Esophagus muscularis mucosa (tissue), 4 donors: ENCODE measurements around the gene RNGTT.

Experiments used
- CTCF ChIP-seq, 3 experiments: fragments of 200-600 bp in 2 of 3; fragments of 450-650 bp in 1 of 3; sonication (generic) in 2 of 3; IDR thresholded peaks; one replicate each; pipeline ENCODE4 v1.5.1; 2017 to 2019; ENCODE audit warnings: antibody characterized with exemption in 3 of 3, mild to moderate bottlenecking in 2 of 3, moderate library complexity in 1 of 3
- EP300 ChIP-seq: sonication (generic); formaldehyde crosslinking; IDR thresholded peaks from one replicate; pipeline ENCODE4 v1.6.1; 2017; ENCODE audit warnings: antibody characterized with exemption
- POLR2A ChIP-seq: fragments of 450-650 bp; IDR thresholded peaks from one replicate; pipeline ENCODE4 v1.6.1; 2017; ENCODE audit warnings: antibody characterized with exemption, moderate library complexity, mild to moderate bottlenecking, low read depth

- TF ChIP-seq CTCF (IDR thresholded peaks at IDR 0.05) (no peak), POLR2A (no peak), EP300 (no peak)
Measured at GRCh38 chr6:89008001-89008814, 44.8 kb upstream of the RNGTT start.
